ENCODE measurements around the gene HHAT.

DNA sequence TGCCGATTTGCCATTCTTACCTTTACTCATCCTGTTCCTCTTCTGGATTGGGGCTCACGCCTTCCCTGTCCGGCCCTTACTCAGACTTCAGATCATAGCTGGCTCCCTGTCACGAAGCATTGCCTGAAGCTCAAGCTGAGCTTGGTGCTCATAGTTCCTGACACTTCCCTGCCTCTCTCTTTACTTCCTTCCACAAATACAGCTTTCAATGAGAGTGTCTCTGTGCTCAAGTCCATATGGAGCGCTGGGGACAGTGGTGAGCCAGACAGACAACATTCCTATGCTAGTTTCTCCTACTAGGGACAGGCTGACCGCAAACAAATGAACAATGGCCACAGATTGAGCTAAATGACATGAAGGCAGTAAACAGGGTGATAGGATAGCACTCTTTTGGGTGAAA is 38.1 kb downstream of the HHAT start:
- TF ChIP-seq, protein P1, sequence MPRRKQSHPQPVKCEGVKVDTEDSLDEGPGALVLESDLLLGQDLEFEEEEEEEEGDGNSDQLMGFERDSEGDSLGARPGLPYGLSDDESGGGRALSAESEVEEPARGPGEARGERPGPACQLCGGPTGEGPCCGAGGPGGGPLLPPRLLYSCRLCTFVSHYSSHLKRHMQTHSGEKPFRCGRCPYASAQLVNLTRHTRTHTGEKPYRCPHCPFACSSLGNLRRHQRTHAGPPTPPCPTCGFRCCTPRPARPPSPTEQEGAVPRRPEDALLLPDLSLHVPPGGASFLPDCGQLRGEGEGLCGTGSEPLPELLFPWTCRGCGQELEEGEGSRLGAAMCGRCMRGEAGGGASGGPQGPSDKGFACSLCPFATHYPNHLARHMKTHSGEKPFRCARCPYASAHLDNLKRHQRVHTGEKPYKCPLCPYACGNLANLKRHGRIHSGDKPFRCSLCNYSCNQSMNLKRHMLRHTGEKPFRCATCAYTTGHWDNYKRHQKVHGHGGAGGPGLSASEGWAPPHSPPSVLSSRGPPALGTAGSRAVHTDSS (CRISPR knock-in tag; conservative IDR thresholded peaks at IDR 0.05), result no peak
- TF ChIP-seq SRY (CRISPR knock-in tag; IDR thresholded peaks at IDR 0.05), result no peak
- TF ChIP-seq ZNF224 (CRISPR knock-in tag; IDR thresholded peaks at IDR 0.05), result no peak
- no peak for TF ChIP-seq ZNF274 (CRISPR knock-in tag; IDR thresholded peaks at IDR 0.05)
- TF ChIP-seq KDM1A (CRISPR knock-in tag; IDR thresholded peaks at IDR 0.05), result no peak
- TF ChIP-seq ZBTB8A (CRISPR knock-in tag; IDR thresholded peaks at IDR 0.05; ENCODE audit: borderline replicate concordance, low read depth), result no peak
- TF ChIP-seq PAX8 (CRISPR knock-in tag; IDR thresholded peaks at IDR 0.05; ENCODE audit: borderline replicate concordance), result no peak
- TF ChIP-seq ZNF766 (CRISPR knock-in tag; IDR thresholded peaks at IDR 0.05; ENCODE audit: borderline replicate concordance), result no peak
- no peak for TF ChIP-seq ZBTB7A (CRISPR knock-in tag; IDR thresholded peaks at IDR 0.05)
- no peak for TF ChIP-seq CTCF (CRISPR knock-in tag; IDR thresholded peaks at IDR 0.05)
